Hematopoietic multipotent progenitor cell treated with erythropoietin and hydrocortisone succinate and interleukin-3 and kit ligand, for 15 days (in vitro differentiated cells): ENCODE data around the gene LAD1.
A peak's percentile ranks its signal among the peaks of the same experiment; 100 is the strongest.

Experiments
- DNase-seq: peaks from one replicate; pipeline ENCODE4 v3.0.0-alpha.2; 2015; ENCODE audit warnings: low spot score

LAD1 gene

DNA sequence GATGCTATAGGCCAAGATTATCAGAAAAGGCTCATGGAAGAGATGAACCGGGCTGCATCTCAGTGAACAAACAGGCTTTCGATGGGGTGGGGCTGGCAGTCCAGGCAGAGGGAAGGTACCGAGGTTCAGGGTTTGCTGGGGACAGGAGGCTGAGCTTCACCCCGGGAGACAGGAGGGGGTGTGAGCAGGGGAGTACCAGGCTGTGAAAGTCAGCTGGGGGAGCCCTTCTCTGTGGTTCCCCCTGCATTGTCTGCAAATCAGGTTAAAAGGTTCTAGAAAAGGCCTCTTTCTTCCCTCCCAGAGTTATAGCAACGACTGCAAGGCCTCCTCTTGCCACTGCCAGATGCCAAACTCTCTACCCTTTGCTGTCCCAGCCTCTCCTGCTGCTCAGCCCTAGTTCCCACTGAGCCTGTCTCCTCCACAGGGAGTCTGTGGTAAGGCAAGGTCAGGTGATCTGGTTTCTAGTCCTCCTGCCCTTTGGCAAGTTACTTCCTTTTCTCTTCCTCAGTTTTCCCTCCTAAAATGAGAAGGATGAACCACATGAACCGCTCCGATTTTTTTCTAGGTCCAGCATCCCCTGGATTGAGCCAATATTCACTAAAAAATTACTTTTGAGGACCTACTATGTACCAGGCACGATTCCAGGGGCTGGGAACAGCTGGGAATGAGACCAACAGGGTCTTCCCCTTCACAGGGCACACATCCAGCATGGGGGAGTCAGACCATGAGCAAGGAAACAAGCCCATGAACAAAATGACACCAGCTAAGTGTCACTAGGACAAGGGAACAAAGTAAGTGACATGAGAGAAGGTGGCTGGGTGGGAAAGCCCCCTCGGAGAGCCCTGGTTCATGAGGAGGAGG is 7.2 kb downstream of the LAD1 start:
- no peak for DNase-seq

DNA sequence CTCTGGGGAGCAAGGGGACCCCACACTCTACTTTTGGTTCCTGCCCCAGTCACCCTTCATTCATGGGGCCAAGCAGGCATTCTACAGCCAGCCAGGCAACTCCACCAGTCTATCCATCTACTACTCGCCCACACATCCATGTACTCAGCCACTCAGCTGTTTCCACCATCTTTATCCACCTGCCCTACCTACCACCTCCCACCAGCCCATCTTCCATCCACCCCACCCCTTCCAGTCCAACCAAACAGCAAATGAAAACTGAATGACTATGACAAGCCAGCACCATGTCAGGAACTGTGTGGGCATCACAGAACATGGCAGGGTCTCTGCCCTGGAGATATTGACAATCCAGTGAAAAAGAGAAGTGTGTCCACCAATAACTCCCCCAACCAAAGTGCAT is 7.9 kb downstream of the LAD1 start:
- DNase-seq = no peak

DNA sequence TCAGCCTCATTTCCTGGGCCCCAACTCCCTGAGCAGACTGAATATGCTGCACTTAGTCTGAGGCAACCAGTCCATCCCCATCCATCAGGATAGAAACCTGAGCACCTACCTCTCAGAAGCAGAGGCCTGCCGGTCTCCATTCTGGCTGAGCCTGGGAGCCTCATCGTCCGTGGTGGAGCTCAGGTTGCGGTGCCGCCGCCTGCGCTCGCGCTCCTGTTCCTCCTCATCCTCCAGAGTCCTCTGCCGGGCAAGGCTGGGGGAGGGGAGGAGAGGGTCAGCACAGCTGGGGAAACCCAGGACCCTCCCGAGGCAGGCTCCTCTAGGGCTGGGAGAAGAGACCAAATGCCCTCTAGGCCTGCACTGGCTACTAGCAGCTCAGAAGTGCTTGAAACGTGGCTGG is 10.1 kb downstream of the LAD1 start:
- no peak for DNase-seq

DNA sequence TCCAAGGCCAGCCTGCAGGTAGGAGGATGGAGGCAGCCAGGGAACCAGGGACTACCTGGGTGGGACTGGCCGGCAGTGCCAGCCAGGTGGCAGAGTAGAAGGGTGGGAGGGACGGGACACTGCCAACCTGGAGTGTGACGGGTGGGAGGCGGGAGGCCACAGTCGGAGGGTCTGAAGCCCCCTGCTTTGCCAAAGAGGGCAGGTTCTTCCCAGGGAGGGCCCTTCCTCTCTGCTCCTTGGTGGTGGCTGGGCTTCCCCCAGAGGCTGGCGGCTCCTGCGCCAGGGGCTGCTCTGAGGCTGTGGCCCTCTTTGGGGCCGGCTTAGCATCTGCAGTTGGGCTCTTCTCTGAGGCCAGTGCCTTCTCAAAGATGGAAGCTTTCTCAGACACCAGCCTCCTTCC is 12.9 kb downstream of the LAD1 start:
- DNase-seq = no peak

DNA sequence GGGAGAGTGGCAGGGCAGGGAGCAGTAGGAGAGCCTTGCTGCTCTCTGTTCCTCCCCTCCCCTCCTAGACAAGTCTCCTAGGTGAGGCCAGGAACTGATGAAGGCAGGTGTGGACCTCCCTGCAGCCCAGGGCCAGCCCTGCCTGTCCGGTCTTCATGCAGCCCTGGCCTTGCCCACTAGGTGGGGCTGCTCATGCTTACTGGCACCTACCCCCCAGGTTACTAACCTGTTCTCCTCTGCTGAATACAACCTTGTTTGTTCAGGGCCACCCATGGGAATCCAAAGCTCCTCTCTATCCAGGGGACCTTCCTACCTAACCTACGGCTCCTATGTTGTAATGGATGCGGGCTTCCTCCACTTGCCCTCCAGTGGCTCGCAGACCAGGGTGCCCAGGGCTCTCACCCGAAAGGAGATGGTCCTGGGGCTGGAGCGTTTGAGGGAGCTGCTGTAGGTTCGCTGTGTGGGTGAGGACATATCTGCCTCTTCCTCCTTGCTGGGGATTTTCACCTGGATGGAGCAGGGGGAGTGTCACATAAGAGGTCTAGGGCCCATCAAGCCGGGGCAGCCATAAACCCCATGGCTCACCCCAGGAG is 13.7 kb downstream of the LAD1 start:
- peak; percentile 37 for DNase-seq

DNA sequence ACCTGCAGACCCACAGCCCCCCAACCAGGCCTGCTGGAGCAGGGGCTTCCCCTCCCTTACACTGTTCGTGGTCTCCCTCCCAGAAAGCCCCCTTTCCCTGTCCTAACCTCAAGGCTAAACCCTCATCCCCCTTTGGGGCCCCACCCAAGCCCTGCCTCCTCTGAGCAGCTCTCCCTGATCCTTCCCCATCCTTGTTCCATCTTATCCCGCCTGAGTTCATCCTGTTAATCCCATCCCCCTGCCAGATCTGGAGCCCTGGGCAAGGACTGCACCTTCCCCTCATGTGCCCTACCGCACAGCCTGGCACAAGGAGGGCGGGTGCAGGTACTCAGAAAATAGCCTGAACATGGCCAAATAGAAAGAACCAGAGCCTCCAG is 14.7 kb downstream of the LAD1 start:
- DNase-seq = no peak

DNA sequence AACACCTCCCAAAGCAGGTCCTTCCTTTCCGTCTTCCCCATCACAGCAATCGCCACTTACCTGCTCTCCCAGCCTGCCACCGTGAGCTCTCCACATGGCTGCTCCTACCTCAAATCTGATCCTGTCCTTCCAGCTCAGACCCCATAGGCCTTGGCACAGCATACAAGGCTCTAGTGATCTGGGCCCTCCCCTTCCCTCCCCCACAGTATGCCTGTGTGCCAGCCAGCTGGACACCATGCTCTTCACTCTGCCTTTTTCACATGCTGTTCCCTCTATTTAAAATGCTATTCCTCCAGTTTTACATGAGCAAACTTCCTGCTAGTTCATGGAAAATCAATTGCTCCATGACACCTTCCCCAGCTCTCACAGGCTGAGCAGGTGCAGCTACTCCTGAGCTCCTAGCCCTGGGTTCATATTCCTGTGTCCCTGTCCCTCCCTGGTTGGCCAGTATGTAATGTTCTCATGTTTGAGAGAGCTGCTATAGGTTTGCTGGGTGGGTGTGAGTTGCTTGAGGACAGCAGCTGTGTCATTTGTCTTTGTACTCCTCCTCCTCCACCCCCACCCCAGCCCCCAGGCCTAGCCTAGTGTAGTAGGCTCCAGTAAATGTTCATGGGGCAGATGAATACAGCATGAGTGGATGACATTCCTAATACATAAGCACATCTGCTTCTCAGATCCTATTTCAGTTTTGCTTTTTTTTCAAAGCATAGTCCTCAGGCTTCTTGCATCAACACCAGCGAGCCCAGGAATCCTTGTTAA is 15.3 kb downstream of the LAD1 start:
- DNase-seq = no peak

DNA sequence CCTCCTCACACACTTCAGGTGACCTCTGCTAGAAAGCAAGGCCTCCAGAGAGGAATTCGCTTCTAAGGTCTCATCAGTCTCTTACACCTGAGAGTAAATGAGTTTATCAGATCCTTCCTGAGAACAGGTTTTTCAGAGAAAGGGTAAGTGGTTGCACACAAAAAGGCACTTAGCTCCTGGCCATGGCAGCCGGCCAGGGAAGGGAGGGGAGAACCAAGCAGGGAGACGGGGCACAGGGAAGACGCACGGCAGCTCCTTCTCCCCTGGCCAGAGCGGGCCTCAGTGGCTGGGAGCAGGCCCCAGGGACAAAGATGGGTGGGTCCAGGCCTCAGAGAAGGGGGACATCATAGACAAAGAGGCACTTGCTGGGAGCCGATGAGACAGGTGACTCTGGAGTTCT is 18.0 kb downstream of the LAD1 start:
- no peak for DNase-seq

DNA sequence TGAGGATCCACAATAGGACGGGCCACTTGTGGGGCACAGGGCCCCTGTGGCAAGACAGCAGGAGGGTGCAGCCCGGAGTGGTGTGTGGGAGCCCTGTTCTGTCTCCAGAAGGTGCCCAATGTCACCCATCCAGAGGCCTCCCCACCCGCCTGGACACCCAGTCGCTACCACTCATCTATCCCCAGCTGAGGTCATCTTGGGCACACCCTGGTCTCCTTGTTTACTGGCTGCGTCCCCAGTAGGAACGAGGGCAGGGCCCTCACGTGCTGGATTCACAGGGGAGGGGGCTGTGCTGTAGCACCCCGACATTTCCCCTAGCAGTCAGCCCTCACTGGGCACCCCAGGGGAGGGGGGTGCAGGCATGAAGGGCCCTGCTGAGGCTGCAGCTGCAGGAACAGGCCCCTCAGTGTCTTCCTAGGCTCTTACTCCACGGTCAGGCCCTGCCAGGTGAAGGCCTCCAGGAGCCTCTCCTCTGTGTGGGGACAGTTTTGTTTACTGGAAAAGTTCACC is 19.3 kb downstream of the LAD1 start:
- no peak for DNase-seq

DNA sequence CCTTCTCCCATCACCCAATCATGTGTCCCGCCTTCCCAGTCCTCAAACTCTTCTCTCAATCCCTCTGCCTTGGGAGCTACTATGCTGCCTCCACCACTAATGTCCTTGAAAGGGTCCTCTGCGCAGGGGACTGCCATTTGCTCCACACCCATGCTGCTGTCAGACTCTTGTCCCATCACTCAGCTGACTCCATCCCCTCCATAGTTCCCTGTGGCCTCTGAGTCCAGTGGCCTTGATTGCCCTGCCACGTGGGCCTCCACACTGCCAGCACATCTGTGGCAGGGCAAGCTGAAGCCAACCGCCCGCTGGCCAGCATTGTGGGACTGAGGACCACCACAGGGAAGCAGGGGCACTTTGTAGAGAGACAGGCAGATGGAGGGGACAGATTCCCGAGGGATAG is 20.3 kb downstream of the LAD1 start:
- no peak for DNase-seq

DNA sequence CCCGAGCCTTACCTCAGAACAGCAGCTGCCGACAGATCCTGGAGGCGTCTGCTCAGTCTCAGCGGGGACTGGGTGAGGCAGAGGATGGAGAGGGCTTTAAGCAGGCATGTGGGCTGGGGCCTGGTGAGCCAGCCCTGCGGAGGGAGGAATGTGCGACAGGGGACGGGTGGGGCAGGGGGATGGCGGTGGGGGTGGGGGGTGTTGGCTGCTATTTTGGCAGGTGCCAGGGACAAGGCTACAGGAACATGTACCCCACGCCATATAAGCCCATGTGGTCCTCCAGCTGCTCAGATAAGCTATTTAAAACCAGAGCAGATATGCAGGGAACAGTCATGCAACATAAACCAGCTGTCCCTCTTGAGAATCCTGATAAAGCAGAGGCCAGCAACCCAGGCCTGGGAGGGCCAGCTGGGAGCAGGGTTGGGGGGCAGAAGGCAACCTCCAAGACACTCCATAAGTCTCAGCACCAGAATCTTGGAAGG is 21.5 kb downstream of the LAD1 start, which contains the start of gene TNNT2:
Gene TNNT2 (minus strand): TSS at position 70 of the 482 bp plus-strand sequence. CDS start 4,426 bp downstream, outside the sequence.
- DNase-seq = no peak

DNA sequence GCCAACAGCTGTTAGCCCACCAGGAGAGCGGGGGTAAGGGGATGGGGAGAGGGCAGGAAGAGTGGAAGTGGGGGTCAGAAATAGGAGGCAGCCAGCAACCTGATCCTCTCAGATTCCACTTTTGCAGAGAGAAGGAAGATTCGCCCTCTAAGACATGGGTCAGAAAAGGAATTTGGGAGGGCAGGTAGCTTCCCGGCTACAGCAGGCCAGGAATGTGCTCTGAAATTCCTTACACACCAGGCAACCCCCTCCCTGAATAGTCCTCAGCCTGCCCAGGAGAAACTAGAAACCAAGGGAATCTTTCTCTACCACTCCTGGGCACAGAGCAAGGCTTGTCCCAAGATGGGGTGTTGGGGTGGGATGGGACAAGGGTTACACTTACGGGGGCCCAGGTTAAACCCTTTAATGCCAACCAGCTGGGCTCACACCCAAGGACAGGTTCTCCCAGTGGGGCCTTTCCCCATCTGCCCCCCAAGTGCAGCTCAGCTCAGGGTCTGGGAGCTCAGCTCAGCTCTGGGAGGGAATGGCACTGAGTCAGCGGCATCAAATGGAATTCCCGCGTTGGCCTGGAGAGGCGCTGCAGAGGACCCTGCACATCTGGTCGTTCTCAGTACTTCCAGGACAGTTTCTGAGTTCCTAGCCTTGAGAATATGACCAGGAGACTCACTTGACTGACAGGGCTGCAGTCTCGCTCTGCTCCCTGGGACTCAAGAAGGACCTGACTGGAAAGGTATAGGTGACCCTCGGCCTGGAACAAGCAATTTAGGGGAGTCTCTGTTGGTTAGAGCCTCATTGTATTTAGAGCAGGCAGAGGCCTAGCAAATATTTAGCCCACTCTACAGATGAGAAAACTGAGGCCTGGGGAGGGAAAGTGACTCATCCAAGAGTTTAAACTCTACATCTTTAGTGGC is 22.4 kb downstream of the LAD1 start:
- DNase-seq = peak; percentile 6

DNA sequence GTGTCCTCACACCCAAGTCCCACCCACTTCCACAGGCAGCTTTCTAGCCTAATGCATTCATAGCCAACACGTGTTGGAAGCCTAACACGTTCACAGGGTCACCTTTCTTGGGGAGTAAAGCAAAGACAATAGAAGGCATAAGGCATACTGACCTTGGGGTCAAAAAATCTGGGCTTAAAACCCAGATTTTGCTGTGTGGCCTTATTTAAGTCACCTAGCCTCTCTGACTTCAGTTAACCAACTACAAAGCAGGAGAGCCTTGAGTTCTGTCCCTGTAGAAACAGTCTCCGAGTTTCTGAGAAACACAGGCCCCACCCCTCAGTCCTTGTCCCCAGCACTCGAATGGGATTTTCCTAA is 23.0 kb downstream of the LAD1 start:
- DNase-seq = no peak

DNA sequence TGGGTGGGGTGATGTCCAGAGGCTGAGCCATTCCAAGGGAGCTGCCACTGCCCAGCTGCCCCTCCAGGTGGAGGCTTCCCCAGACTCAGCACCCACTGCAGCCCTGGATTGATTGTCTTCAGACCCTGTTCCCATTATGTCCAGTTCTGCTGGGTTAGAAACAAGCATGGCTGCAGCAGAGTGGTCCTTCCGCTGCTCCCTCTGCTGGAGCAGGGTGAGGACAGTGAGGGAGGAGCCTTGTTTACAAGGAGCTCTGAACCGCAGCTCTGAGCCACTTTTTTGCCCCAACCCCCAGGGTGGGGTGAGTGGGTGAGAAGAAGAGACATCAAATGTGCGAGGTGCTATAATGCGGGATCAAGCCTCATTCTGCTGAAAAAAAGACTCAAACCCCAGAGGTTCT is 24.0 kb downstream of the LAD1 start:
- DNase-seq = no peak

DNA sequence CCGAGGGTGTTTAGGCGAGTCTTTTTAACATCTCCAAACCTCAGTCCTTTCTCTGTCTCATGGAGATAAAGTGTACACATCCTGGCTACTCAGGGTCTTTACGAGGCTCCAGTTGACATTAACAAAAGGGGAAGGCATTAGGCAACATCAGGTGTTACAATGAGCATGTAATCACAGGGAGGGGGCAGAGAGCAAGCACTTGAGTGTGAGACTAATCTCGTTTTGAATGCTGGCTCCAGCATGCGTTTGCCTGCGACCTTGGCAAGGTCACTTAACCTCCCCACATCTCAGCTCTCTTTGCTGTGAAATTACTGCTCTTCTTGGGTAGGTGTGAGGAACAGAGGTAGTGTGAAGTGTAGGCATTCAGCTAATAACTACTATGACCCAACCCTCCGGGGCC is 24.8 kb downstream of the LAD1 start:
- no peak for DNase-seq

DNA sequence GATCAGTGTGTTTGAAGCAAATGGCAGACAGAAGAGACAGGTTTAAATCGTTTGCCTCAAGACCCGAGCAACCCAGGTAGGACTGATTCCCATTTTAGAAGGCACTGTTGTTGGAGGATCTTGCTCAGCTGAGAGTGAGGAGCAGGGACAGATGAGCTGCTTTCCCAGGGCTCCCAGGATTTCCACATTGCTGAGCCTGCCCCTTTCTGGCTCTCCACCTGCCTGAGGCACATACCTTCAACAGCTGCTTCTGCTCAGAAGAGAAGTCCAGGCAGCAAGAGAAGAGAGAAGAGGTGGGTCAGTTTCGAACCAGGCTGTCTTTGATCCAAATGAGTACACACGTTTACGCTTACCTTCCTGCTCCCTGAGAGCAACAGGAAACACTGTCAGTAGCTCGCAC is 27.3 kb downstream of the LAD1 start:
- DNase-seq = no peak

DNA sequence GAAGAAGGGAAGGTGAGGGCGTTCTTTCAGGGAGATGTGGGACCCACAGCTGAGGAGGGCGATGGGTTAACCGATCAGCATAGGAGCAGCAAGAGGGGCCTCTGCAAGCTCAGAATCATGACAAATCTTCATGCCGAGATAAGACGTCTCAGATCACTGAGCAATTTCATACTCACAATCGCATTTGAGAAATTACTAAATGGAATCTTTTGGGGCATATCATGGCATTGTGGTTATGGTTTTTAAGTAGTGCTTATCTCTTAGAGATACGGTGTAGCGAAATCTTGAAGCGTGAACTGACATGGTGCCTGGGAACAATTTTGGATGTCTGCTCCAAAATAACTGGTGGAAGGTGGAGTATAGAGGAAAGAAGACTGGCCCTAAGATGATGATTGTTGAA is 27.8 kb downstream of the LAD1 start:
- no peak for DNase-seq

DNA sequence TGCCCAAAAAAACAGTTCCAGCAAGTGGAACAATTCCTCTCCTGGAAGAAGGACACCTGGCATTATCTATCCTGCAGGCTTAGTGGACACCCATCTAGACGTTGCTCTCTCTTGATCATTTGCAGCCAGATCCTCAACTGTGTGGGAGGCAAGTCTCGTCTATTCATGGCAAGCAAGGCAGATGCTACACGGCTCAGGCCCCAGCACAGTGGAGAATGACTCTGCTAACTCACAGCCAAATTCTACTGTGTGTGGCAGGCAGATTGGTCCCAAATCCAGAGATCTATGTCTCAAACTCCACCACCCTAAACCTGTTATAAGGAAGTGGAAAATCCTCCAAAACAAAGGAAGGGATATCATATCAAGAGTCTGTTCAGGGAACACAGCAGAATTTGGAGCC is 28.6 kb downstream of the LAD1 start:
- no peak for DNase-seq

DNA sequence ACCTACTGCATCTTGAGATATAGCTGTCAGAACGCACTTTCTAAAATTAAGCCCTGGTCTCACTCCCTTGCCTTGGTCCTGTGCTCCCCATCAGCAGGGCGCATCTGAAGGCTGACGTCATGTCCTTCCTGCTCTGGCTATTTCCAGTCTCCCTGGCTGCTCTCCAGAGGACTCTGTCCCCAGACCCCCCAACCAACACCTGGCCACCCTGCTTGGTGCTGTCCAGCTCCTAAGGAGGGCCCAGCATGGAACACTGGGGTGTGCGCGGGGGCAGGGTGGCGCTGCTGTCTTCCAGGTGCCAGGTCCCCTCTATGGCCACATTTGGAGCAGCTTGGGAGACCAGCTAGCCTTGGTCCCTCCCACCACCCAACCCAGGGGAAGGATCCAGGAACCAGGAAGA is 29.9 kb downstream of the LAD1 start:
- no peak for DNase-seq

DNA sequence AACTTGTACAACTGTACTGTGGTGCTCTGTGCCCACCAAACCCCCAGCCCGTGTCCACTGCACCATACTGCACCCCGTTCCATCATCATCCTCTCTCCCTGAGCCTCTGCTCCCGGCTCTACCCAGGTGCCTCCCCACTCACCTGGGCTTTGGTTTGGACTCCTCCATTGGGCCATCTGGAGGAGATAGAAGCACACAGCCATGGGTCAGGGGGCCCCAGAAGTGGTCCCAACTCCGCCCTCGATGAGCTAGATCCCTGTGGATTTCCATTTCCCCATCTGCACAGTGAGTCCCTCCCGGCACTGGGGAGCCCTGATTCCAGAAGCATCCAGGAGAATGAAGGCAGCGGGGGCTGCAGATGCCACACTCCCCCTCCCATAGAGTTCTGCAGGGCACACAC is 32.4 kb downstream of the LAD1 start:
- no peak for DNase-seq

DNA sequence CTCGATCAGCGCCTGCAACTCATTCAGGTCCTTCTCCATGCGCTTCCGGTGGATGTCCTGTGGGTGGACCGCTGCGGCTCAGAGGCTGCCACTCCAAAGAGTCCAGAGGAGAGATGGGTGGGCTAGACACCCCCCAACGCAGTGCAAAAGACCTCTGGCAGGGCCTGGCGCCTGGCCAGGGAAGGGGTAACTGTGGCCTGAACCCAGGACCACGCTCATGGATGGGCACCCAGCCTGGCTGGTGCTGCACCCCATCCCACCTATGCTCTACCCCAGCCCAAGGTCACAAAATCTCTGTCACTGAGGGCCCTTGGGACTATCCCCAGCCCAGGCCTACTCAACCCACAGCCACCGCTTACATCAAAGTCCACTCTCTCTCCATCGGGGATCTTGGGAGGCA is 33.9 kb downstream of the LAD1 start:
- DNase-seq = no peak

DNA sequence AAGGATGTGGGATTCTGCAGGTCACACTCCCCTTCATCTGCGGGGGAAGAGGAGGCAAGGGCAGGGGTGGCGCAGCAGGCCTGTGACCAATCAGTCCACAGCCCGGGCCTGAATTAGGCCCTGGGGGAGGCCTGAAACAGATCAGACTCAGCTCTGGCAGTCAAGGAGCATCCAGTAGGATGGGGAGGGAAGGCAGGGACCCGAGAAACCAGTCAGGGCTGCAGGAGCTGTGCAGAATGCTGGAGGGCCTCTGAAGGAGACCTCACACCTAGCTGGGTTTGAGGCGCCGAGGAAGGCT is 34.4 kb downstream of the LAD1 start:
- no peak for DNase-seq
